ENCODE results near the gene FHAD1. TPM values are rescaled to one million over a fixed set of nuclear protein-coding genes. Genes with fewer than 3 reads are reported as not detected.

Gene FHAD1
- total RNA-seq, 1 experiment from 2014 or later = 1.9 TPM

DNA sequence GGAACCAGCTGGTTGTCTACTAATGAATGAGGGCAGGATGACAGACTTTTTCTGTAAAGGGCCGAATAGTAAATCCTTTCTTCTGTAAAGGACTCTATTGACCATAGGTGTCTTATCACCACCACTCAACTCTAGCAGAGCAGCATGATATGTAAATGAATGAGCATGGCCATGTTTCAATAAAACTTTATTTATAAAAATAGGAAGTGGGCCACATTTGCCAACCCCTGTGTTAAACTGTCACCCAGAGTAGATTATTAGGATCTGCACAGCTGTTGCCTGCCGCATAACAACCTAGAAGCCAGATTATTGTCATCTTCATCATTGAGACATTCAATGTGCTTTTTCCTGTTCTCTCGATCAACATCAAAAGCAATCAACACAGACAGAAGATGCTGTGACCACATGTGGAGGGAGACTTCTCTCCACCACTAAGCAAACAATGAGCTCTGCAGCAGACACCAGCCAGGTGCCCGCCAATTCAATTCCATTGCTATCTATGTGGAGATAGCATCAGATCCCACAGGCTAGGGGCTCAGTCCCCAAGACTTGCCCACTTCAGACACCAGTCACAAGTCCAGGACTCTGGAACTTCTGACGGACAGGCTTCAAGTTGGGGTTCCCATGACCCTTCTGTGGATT is 155.9 kb downstream of the FHAD1 start:
- no peak overlapping the region for H3K14ac ChIP-seq (ENCODE audit: insufficient read depth, low read length)
- TF ChIP-seq, protein P1, sequence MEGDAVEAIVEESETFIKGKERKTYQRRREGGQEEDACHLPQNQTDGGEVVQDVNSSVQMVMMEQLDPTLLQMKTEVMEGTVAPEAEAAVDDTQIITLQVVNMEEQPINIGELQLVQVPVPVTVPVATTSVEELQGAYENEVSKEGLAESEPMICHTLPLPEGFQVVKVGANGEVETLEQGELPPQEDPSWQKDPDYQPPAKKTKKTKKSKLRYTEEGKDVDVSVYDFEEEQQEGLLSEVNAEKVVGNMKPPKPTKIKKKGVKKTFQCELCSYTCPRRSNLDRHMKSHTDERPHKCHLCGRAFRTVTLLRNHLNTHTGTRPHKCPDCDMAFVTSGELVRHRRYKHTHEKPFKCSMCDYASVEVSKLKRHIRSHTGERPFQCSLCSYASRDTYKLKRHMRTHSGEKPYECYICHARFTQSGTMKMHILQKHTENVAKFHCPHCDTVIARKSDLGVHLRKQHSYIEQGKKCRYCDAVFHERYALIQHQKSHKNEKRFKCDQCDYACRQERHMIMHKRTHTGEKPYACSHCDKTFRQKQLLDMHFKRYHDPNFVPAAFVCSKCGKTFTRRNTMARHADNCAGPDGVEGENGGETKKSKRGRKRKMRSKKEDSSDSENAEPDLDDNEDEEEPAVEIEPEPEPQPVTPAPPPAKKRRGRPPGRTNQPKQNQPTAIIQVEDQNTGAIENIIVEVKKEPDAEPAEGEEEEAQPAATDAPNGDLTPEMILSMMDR (conservative IDR thresholded peaks at IDR 0.05) = no peak

More for the DNA sequence above, 155.9 kb downstream of the FHAD1 start:
- H3K18ac ChIP-seq (ENCODE audit: insufficient read length, low read depth, low read length) = no peak overlapping the region
- no peak overlapping the region for H3K23ac ChIP-seq (ENCODE audit: insufficient read length, low read depth, low read length)
- no peak overlapping the region for H2BK120ac ChIP-seq (ENCODE audit: low read depth, low read length, poor library complexity, severe bottlenecking)
- no peak overlapping the region for H2AK5ac ChIP-seq (ENCODE audit: insufficient read length, low read length)
- no peak overlapping the region for H3K9ac ChIP-seq (ENCODE audit: extremely low read depth, insufficient read length, low read length)
- H3K4ac ChIP-seq (ENCODE audit: low read depth, low read length) = no peak overlapping the region
- peaks cover 11 to 18% (median 13%) of the 10 kb centered on the region in 3 experiments for H3K36me3 Mint-ChIP-seq (ENCODE audit: insufficient read depth in 1 of 3, low read depth in 3 of 3)
- H2BK20ac ChIP-seq (ENCODE audit: low read depth, low read length, poor library complexity, severe bottlenecking) = no peak overlapping the region
- no peak overlapping the region for H4K91ac ChIP-seq (ENCODE audit: insufficient read length, low read depth, low read length)
- no peak overlapping the region for H2BK15ac ChIP-seq (ENCODE audit: low read depth, low read length)
- H3K27ac Mint-ChIP-seq = no peak overlapping the region
- peaks cover 15 to 22% of the 10 kb centered on the region in 2 experiments for H3K9me3 Mint-ChIP-seq
- no peaks in the 10 kb centered on the region for H4K20me1 ChIP-seq (ENCODE audit: control insufficient read depth, insufficient read depth, insufficient read length)
- no peaks in the 10 kb centered on the region for H3K27me3 ChIP-seq (ENCODE audit: insufficient read depth, low read length)
- H3K23me2 ChIP-seq (ENCODE audit: insufficient read length, low read depth, low read length, poor library complexity, severe bottlenecking) = no peaks in the 10 kb centered on the region
- peaks cover 31% of the 10 kb centered on the region for H3K27me3 Mint-ChIP-seq (ENCODE audit: low read depth)
- no peak overlapping the region for H2BK12ac ChIP-seq (ENCODE audit: insufficient read length, low read depth, low read length)
- H3K56ac ChIP-seq (ENCODE audit: insufficient read length, low read depth, low read length) = no peak overlapping the region
- H3K9me3 ChIP-seq (ENCODE audit: control insufficient read depth, low read depth, low read length) = no peaks in the 10 kb centered on the region
- no peaks in the 10 kb centered on the region for H3K79me1 ChIP-seq (ENCODE audit: insufficient read depth, low read depth, low read length, poor library complexity, severe bottlenecking)
- no peaks in the 10 kb centered on the region for H3K4me1 ChIP-seq (ENCODE audit: insufficient read depth, low read length)
- no peak overlapping the region for H2AFZ ChIP-seq (ENCODE audit: low read length)
- H3K79me2 ChIP-seq (ENCODE audit: insufficient read depth, low read length) = no peaks in the 10 kb centered on the region
- H2BK5ac ChIP-seq (ENCODE audit: insufficient read length, low read length) = no peak overlapping the region
- no peak overlapping the region for H3K4me3 Mint-ChIP-seq
- H4K8ac ChIP-seq (replicated peaks; ENCODE audit: insufficient read length, low read depth, low read length) = no peak overlapping the region
- no peak for DNase-seq
- no peak overlapping the region for H3K27ac ChIP-seq (ENCODE audit: insufficient read length, low read depth, low read length)
- no CpG with 5 or more reads among the region's 5 CpGs for WGBS (ENCODE audit: extremely low coverage, insufficient read length, low lambda C conversion rate)
- peaks cover 10 to 12% of the 10 kb centered on the region in 2 experiments for H3K4me1 Mint-ChIP-seq
- no peak overlapping the region for H4K5ac ChIP-seq (ENCODE audit: insufficient read length, low read depth, low read length)
- H3T11ph ChIP-seq (ENCODE audit: low read length) = no peak overlapping the region
- H3K4me2 ChIP-seq (ENCODE audit: insufficient read depth, insufficient read length, low read length) = no peak overlapping the region
